ENCODE measurements around the gene LOX.

LOX gene

DNA sequence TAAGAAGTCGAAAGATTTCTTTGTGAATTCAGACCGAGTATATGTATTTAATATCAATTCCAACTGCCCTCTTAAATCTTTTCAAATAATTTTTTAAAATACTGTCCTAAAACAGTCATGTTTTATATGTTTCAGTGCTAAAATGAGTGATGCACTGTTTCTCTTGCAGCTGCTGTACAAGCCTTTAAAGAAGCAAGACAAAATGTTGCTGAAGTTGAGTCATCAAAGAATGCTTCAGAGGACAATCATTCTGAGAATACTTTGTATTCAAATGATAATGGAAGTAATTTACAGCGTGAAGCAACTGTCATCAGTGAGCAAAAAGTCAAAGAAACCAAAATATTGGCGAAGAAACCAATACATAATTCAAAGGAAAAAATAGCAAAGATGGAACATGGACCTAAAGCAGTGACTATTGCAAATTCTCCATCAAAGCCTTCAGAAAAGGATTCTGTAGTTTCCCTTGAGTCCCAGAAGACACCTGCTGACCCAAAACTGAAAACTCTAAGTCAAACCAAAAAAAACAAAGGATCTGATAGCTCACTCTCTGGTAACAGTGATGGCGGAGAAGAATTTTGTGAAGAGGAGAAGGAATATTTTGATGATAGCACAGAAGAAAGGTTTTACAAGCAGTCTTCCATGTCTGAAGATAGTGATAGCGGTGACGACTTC, 58.0 kb downstream of the LOX start:
- TF ChIP-seq, protein P1, sequence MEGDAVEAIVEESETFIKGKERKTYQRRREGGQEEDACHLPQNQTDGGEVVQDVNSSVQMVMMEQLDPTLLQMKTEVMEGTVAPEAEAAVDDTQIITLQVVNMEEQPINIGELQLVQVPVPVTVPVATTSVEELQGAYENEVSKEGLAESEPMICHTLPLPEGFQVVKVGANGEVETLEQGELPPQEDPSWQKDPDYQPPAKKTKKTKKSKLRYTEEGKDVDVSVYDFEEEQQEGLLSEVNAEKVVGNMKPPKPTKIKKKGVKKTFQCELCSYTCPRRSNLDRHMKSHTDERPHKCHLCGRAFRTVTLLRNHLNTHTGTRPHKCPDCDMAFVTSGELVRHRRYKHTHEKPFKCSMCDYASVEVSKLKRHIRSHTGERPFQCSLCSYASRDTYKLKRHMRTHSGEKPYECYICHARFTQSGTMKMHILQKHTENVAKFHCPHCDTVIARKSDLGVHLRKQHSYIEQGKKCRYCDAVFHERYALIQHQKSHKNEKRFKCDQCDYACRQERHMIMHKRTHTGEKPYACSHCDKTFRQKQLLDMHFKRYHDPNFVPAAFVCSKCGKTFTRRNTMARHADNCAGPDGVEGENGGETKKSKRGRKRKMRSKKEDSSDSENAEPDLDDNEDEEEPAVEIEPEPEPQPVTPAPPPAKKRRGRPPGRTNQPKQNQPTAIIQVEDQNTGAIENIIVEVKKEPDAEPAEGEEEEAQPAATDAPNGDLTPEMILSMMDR (IDR thresholded peaks at IDR 0.05; ENCODE audit: control insufficient read depth, extremely low read depth, insufficient read depth), result no peak
- H3K4me3 ChIP-seq (ENCODE audit: low read depth, low read length), result no peak overlapping the region
- DNase-seq (ENCODE audit: low read depth), result no peak

DNA sequence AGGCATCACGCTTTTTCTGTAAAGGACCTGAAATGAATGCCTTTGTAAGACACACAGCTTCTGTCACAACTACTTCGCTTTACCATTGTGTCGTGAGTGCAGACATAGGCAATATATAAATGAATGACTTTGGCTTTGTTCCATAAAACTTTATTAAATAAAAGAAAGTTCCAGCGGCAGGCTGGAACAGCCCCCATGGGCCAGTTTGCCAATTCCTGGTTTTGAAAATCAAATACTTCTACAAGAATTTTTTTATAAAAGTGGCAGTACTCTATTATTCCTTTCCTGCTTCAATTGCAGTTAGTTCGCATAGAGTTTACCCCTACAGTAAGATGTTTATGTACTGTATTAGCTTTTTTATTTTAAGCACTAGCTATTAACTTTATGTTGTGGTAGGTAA, 62.6 kb downstream of the LOX start:
- no peak overlapping the region for H3K4me3 ChIP-seq (ENCODE audit: low read depth, low read length)
- no peak for DNase-seq (ENCODE audit: low read depth)
- TF ChIP-seq, protein P1 (IDR thresholded peaks at IDR 0.05; ENCODE audit: control insufficient read depth, extremely low read depth, insufficient read depth), result no peak

DNA sequence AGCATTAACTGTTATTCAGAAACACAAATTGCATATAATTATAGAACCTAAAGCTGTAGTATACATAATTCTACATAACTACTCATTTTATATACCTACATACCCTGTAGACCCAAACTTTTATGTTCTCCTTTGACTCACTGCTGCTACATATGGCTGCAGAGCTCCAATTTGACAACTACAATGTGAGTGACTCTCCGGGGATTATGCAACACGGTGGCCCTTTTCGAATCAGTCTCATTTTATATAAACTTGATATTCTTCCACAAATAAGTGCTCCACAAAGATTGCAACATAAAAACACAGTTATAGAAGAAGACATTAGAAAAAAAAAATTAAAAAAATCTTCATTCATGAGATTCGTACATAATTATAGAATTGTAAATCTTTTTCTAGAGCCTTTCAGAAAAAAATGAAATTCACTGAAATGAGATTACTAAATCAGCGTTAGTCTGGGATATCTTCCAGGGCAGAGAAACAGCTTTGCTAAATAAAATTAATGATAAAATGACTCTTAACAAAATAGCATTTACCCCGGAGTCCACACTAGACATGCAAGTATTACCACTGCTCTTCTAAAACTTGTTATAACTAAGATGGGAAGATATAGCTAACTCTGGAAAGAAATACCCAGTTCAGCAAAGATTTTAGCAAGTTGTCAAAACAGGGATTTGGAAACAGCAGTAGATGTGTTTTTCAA, 63.7 kb downstream of the LOX start:
- DNase-seq (ENCODE audit: low read depth), result no peak
- no peak overlapping the region for H3K4me3 ChIP-seq (ENCODE audit: low read depth, low read length)
- TF ChIP-seq, protein P1 (IDR thresholded peaks at IDR 0.05; ENCODE audit: control insufficient read depth, extremely low read depth, insufficient read depth), result no peak
